ENCODE measurements around the gene FOXP1.

The FOXP1 gene

GRCh38 chr3:71518089-71518488, 65.4 kb downstream of the FOXP1 start:
- no peak overlapping the region for H3K4me3 ChIP-seq (ENCODE audit: low read length)
- DNase-seq (ENCODE audit: low read depth) = no peak
- TF ChIP-seq CTCF (IDR thresholded peaks at IDR 0.05; ENCODE audit: insufficient read depth, low read depth, low read length, missing control alignments) = no peak

GRCh38 chr3:71517271-71517791, 66.2 kb downstream of the FOXP1 start:
- no peak for TF ChIP-seq CTCF (IDR thresholded peaks at IDR 0.05; ENCODE audit: insufficient read depth, low read depth, low read length, missing control alignments)
- DNase-seq (ENCODE audit: low read depth) = peak; percentile 8
- H3K4me3 ChIP-seq (ENCODE audit: low read length) = no peak overlapping the region

GRCh38 chr3:71515636-71516365, 67.7 kb downstream of the FOXP1 start:
- H3K4me3 ChIP-seq (ENCODE audit: low read length) = no peak overlapping the region
- no peak for TF ChIP-seq CTCF (IDR thresholded peaks at IDR 0.05; ENCODE audit: insufficient read depth, low read depth, low read length, missing control alignments)
- no peak for DNase-seq (ENCODE audit: low read depth)

GRCh38 chr3:71514621-71515020, 68.9 kb downstream of the FOXP1 start:
- no peak for TF ChIP-seq CTCF (IDR thresholded peaks at IDR 0.05; ENCODE audit: insufficient read depth, low read depth, low read length, missing control alignments)
- H3K4me3 ChIP-seq (ENCODE audit: low read length) = no peak overlapping the region
- DNase-seq (ENCODE audit: low read depth) = peak; percentile 79

GRCh38 chr3:71513515-71513914, 70.0 kb downstream of the FOXP1 start:
- TF ChIP-seq CTCF (IDR thresholded peaks at IDR 0.05; ENCODE audit: insufficient read depth, low read depth, low read length, missing control alignments) = no peak
- DNase-seq (ENCODE audit: low read depth) = no peak
- no peak overlapping the region for H3K4me3 ChIP-seq (ENCODE audit: low read length)

GRCh38 chr3:71513081-71513480, 70.4 kb downstream of the FOXP1 start:
- no peak overlapping the region for H3K4me3 ChIP-seq (ENCODE audit: low read length)
- peak; percentile 28 for DNase-seq (ENCODE audit: low read depth)
- TF ChIP-seq CTCF (IDR thresholded peaks at IDR 0.05; ENCODE audit: insufficient read depth, low read depth, low read length, missing control alignments) = no peak

GRCh38 chr3:71512544-71512943, 71.0 kb downstream of the FOXP1 start:
- DNase-seq (ENCODE audit: low read depth) = no peak
- no peak for TF ChIP-seq CTCF (IDR thresholded peaks at IDR 0.05; ENCODE audit: insufficient read depth, low read depth, low read length, missing control alignments)
- H3K4me3 ChIP-seq (ENCODE audit: low read length) = no peak overlapping the region

All from epithelial cell of esophagus (primary cell).